Activated B cell treated with CpG ODN at 0.5 μM for 24 hours (primary cell): ENCODE results near the gene MTHFR. TPM values are rescaled to one million over a fixed set of nuclear protein-coding genes. Genes with fewer than 3 reads are reported as not detected.

Experiments used
- ATAC-seq: fragments of 200-7000 bp; cut with Tn5 transposase; one replicate; pipeline ENCODE4 v1.10.0; 2021; ENCODE audit warnings: low read depth, mild to moderate bottlenecking, moderate library complexity
- CTCF ChIA-PET: fragments of 350-600 bp; sonication (Branson Sonifier 250); formaldehyde crosslinking; loops from one replicate; lab custom pipeline; 2021; ENCODE audit warnings: antibody characterized with exemption; lab: Charles Lee
- POLR2A ChIA-PET: fragments of 350-600 bp; sonication (Branson Sonifier 250); formaldehyde crosslinking; loops from one replicate; lab custom pipeline; 2021; ENCODE audit warnings: antibody characterized with exemption; lab: Charles Lee
- DNase-seq: peaks from one replicate; pipeline ENCODE4 v3.0.0; 2022
- H3K27ac Mint-ChIP-seq: one replicate; pipeline ENCODE4 v1.8.0; 2020; ENCODE audit warnings: mixed read lengths
- H3K27me3 Mint-ChIP-seq: one replicate; pipeline ENCODE4 v1.8.0; 2021; ENCODE audit warnings: mixed read lengths
- H3K36me3 Mint-ChIP-seq: one replicate; pipeline ENCODE4 v1.8.0; 2021; ENCODE audit warnings: low read depth, mixed read lengths
- H3K4me1 Mint-ChIP-seq: one replicate; pipeline ENCODE4 v1.8.0; 2021; ENCODE audit warnings: mixed read lengths
- H3K4me3 Mint-ChIP-seq: one replicate; pipeline ENCODE4 v1.8.0; 2020; ENCODE audit warnings: mild to moderate bottlenecking, mixed read lengths
- H3K9me3 Mint-ChIP-seq: one replicate; pipeline ENCODE4 v1.8.0; 2020; ENCODE audit warnings: mixed read lengths
- intact Hi-C: fragments of 100-400 bp; cut with micrococcal nuclease; formaldehyde crosslinking; loops from one replicate; pipeline ENCODE4 v1.15.1; 2024
- total RNA-seq: library from RNA; stranded (reverse); gene quantifications from 2 replicates; pipeline ENCODE4 v1.2.3, GENCODE V29; 2022
- TF ChIP-seq, protein P1 (sequence below): fragments of 200-600 bp; IDR thresholded peaks from one replicate; pipeline ENCODE4 v1.8.0; 2022; ENCODE audit warnings: antibody characterized with exemption, mild to moderate bottlenecking

Gene MTHFR
- total RNA-seq, 1 donor from 2014 or later, result 56.9 TPM

DNA sequence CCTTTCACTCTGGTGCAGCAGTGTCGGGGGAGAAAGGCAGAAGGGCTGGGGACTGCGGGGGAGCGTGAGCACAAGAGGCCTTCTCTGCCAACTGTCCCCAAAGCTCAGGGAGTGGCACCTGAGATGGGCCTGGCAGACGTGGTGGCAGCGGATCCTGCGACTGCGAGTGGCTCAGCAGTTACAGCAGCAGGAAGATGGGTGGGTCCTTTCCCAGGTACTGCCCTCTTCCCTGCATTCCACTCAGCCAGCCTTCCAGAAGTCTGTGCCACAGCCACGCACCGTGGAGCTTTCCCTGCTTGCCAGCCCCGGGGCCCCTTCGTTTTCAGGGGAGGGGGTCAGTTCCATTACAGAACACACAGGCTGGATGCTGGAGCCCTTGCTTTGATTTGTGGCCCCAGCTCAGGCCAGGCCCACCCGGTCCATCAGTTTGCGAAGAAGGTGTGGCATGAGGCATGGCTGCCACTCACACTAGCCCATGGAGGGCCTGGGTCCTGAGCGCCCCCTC, 17.2 kb downstream of the MTHFR start:
- intact Hi-C loops, result loop anchor here (10.0 kb wide), 1 partner anchor 46 kb away; no protein-coding TSS in a partner anchor
- TF ChIP-seq, protein P1, sequence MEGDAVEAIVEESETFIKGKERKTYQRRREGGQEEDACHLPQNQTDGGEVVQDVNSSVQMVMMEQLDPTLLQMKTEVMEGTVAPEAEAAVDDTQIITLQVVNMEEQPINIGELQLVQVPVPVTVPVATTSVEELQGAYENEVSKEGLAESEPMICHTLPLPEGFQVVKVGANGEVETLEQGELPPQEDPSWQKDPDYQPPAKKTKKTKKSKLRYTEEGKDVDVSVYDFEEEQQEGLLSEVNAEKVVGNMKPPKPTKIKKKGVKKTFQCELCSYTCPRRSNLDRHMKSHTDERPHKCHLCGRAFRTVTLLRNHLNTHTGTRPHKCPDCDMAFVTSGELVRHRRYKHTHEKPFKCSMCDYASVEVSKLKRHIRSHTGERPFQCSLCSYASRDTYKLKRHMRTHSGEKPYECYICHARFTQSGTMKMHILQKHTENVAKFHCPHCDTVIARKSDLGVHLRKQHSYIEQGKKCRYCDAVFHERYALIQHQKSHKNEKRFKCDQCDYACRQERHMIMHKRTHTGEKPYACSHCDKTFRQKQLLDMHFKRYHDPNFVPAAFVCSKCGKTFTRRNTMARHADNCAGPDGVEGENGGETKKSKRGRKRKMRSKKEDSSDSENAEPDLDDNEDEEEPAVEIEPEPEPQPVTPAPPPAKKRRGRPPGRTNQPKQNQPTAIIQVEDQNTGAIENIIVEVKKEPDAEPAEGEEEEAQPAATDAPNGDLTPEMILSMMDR, result no peak
- ChIA-PET POLR2A (interaction anchor here (0.5 to 4.3 kb wide), 5 partner anchors 18 to 413 kb away, joined by 3 to 18 read pairs (median 5); partner anchors contain the start of gene CLCN6), CTCF (interaction anchor here (0.8 to 1.5 kb wide), 3 partner anchors 8 to 242 kb away, joined by 3 to 5 read pairs (median 4); no protein-coding TSS in a partner anchor)
- no peak for ATAC-seq
- Mint-ChIP-seq H3K4me1 (peaks cover 39% of the 10 kb centered on the region), H3K36me3 (peaks cover 34% of the 10 kb centered on the region), H3K9me3 (no peaks in the 10 kb centered on the region), H3K27ac (no peak overlapping the region), H3K4me3 (no peak overlapping the region), H3K27me3 (no peaks in the 10 kb centered on the region)
- no peak for DNase-seq

- ATAC-seq, result no peak
- intact Hi-C loops, result loop anchor here (10.0 kb wide), 1 partner anchor 47 kb away; no protein-coding TSS in a partner anchor
- TF ChIP-seq, protein P1, result no peak
- Mint-ChIP-seq H3K4me3 (no peak overlapping the region), H3K27me3 (no peaks in the 10 kb centered on the region), H3K9me3 (no peaks in the 10 kb centered on the region), H3K4me1 (peaks cover 39% of the 10 kb centered on the region), H3K27ac (peak overlapping the region; percentile 30), H3K36me3 (peaks cover 32% of the 10 kb centered on the region)
- ChIA-PET CTCF (interaction anchor here (0.8 to 1.5 kb wide), 3 partner anchors 8 to 243 kb away, joined by 3 to 5 read pairs (median 4); no protein-coding TSS in a partner anchor), POLR2A (interaction anchor here (1.4 to 4.3 kb wide), 2 partner anchors 19 to 121 kb away, joined by 4 to 17 read pairs; partner anchors contain the start of gene CLCN6)
- no peak for DNase-seq
Measured at GRCh38 chr1:11787804-11788436, 17.8 kb downstream of the MTHFR start.

- CTCF ChIA-PET, result interaction anchor here (0.8 to 1.5 kb wide), 3 partner anchors 9 to 244 kb away, joined by 3 to 5 read pairs (median 4); no protein-coding TSS in a partner anchor
- ATAC-seq, result no peak
- no peak overlapping the region for H3K4me3 Mint-ChIP-seq
Measured at GRCh38 chr1:11787251-11787803, 18.4 kb downstream of the MTHFR start.

DNA sequence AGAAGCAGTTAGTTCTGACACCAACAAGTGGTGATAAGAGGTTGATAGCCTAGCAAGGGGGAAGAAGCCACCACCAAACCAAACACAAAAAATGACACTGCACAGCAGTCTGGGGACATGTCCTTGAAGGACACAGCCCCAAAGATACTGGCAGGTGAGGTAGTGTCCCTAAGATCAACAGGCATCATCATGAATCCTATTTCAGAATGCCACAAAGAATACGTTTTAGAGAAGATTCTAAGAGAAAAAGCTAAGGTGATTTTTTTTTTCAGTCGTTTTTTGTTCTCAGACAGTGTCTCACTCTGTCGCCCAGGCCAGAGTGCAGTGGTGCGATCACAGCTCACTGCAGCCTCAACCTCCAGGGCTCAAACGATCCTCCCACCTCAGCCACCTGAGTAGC, 19.6 kb downstream of the MTHFR start:
- Mint-ChIP-seq H3K27ac (peak overlapping the region; percentile 41), H3K36me3 (peaks cover 15% of the 10 kb centered on the region), H3K4me1 (peaks cover 28% of the 10 kb centered on the region), H3K27me3 (no peaks in the 10 kb centered on the region), H3K9me3 (no peaks in the 10 kb centered on the region), H3K4me3 (no peak overlapping the region)
- TF ChIP-seq, protein P1, result no peak
- ATAC-seq, result no peak
- ChIA-PET POLR2A (interaction anchor here (0.6 to 4.3 kb wide), 5 partner anchors 11 to 362 kb away, joined by 3 to 17 read pairs (median 6); no protein-coding TSS in a partner anchor), CTCF (interaction anchor here (1.7 to 2.2 kb wide), 2 partner anchors 12 to 17 kb away, joined by 4 to 7 read pairs; no protein-coding TSS in a partner anchor)
- intact Hi-C loops, result loop anchor here (10.0 kb wide), 1 partner anchor 49 kb away; no protein-coding TSS in a partner anchor
- DNase-seq, result no peak

More at GRCh38 chr1:11787251-11787803, 18.4 kb downstream of the MTHFR start:
- H3K27ac Mint-ChIP-seq, result peak overlapping the region; percentile 30
- H3K9me3 Mint-ChIP-seq, result no peaks in the 10 kb centered on the region
- POLR2A ChIA-PET, result interaction anchor here (1.1 to 4.3 kb wide), 2 partner anchors 16 to 121 kb away, joined by 6 to 17 read pairs; no protein-coding TSS in a partner anchor
- no peaks in the 10 kb centered on the region for H3K27me3 Mint-ChIP-seq
- H3K4me1 Mint-ChIP-seq, result peaks cover 38% of the 10 kb centered on the region
- TF ChIP-seq, protein P1, result no peak
- intact Hi-C loops, result loop anchor here (10.0 kb wide), 1 partner anchor 47 kb away; no protein-coding TSS in a partner anchor
- no peak for DNase-seq
- H3K36me3 Mint-ChIP-seq, result peaks cover 27% of the 10 kb centered on the region
